Skin of body (tissue), 2 donors: ENCODE results near the gene LMX1B. TPM values are rescaled to one million over a fixed set of nuclear protein-coding genes. Genes with fewer than 3 reads are reported as not detected.
"Not testable (repeated sequence)": the region's sequence is repeated elsewhere in the genome, so short reads cannot be mapped to it uniquely, and the experiment has no call there.

Experiments used
- DNase-seq: peaks from one replicate; lab custom pipeline; 2025; lab: John Stamatoyannopoulos, UW
- total RNA-seq: library from RNA; depleted of rRNA; stranded (reverse); fragments of >200 nt; gene quantifications from one replicate; pipeline ENCODE4 v1.2.3, GENCODE V29; 2014

Gene LMX1B
- total RNA-seq, 1 donor from 2014 or later, result 1.2 TPM

DNA sequence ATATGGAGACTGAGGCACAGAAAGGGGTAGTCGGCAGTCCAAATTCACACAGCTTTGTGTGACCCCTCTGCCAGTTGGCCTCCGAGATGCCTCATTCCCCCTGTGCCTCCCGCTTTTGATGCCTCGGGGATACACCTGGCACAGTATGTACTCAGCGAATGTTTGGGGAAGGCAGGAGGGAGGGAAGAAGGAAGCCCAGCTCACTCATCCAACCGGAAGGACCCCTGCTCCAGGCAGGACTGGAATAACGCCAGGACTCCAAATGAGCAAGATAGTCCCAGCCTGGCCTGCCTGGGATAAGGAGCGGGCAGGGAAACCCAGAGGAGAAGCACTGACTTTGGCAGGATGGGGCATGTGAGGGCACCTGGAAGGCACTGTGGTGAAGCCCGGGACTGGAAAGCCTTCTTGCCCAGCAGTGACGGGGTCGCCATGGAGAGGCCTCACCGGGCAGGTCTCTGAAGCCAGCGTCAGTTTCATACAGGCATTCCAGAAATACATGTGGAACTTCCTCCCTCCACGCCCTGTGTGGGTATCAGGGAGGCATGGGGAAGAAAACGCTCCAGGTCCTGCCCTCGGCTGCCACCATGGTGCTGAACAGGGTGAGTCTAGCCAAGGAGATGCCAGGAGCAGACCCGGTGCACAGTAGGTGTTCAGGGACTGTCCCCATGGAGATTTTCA is 20.3 kb downstream of the LMX1B start:
- no peak for DNase-seq

DNA sequence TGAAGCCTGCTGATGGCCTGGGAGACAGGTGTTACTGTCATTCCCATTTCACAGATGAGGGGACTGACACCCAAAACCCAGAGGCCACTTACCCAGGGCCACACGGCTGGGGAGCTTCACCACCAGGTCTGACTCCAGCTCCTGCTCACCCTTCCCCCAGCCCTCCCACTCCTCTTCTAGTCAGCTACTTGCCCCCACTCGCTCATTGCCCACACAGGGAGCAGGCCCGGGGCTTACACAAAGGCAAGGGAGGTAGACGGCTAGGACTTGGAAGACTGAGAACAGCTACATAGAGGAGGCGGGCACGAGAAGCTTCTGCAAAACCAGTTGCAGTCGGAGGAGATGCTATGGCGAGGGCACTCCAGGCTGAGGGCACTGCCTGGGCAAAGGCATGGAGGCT is 21.3 kb downstream of the LMX1B start:
- DNase-seq, result no peak

GRCh38 chr9:126635661-126636439 is 22.1 kb downstream of the LMX1B start:
- DNase-seq, result no peak

DNA sequence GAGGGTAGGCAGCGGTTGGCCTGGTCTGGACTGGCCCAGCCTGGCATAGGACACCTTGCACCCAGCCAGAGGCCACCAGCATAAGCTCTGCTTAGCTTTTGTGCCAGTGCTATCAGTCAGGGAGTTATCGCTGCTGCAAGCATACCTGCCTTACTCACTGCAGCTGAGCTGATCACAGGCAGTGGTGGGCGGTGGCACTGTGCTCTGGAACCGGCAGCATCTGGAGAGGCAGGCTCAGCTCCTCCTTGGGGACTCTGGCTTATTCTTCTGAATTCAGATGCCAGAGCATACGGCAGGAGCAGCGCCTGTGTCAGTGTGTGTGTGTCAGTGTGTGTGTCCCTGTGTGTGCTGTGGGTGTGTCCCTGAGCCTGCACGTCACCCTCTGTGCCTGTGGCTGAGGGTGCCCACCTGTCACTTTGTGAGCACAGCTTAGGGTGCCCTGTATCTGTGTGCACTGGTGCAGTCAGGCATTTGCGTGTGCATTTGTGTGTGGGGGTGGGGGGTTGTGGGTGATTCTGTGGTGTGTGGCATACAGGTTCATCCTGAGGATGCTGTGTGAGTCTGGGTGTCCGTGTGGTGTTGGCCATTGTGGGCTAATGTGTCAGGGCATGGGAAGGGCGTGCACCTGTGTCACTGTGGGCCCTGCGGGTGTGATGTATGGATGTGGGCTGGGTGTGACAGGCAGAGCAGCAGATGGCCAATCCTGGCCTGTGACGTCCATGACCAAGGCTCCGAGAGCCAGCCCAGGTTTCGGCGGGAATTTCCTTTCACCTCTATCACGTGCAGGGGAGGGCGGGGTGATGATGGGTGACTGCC is 23.5 kb downstream of the LMX1B start:
- no peak for DNase-seq

- no peak for DNase-seq
Observed at GRCh38 chr9:126638571-126639132, 24.9 kb downstream of the LMX1B start.

GRCh38 chr9:126639318-126640000 is 25.7 kb downstream of the LMX1B start:
- DNase-seq, result no peak

- DNase-seq, result no peak
Observed at GRCh38 chr9:126641118-126641851, 27.6 kb downstream of the LMX1B start.

DNA sequence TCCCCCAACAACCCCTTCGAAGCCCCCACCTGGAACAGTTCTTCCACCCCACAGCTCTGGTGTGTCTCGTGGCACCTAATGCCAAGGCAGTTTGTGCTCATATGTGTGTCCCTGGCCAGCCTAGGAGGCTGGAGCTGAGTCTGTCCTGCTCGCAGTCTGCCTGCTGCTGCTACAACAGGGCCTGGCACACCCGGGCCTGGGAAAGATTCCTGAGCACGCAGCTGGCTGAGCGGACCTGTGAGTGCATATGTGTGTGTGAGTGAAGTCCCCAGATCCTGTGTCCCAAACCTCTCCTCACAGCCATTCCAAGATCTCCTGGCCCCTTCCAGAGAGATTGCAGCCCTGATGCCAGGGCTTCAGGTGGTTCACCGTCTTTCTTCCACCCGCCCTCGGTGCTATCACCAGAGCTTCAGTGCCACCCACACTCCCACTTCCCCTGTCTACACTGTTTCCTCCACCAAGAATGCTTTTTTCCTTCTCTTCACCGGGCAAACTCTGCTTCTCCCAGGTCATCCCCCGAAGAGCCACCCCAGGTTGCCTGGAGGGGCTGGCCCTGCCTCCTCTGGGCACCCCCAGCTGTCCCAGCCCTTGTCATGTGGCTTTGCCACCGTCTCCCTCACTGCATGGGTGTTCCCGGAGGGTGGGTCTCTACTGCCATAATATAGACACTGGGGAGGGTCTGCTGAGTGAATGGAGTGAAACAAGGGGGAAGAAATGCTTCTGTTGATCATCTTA is 28.4 kb downstream of the LMX1B start:
- DNase-seq, result no peak

GRCh38 chr9:126642839-126643238 is 29.1 kb downstream of the LMX1B start:
- DNase-seq, result no peak

GRCh38 chr9:126643945-126644527 is 30.3 kb downstream of the LMX1B start:
- DNase-seq, result no peak

GRCh38 chr9:126646162-126646561 is 32.4 kb downstream of the LMX1B start:
- DNase-seq, result no peak

DNA sequence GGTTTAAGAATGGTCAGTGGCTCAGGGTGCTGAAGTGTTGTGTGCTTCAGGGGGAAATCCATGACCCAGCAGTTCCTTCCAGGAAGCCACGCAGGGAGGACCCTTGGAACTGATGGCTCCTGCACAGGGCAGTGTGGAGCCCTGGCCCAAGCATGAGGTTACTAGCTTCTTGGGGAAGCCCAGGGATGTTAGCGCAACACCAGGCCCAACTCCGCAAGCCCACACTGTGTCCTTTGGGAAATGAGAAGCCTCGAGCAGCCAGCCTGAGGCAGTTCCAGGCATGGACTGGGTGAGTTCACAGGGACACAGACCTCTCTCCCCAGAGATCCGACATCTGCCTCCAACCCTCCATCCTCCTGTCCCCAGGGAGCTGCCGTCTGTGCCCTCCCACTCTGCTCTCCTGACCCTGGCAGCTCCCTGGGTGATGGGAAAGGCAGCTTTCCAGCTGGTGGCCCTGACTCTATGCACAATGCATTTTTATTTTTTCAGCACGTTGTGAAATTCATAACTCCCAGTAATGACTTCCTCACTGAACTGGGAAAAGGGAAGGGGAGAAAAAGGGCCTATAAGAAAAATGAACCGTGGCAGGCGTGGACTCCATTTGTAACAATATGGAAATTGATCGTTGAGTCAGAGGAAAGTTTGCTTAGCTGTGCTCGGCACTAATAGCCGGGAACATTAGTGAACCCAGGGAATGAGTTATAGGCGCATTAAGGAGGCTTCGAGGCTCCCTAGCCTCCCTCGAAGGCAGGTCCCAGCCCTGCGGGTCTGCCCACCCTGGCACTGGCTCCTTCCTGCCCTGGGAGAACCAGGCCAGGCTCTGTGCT is 34.1 kb downstream of the LMX1B start:
- DNase-seq, result no peak

GRCh38 chr9:126649477-126649876 is 35.7 kb downstream of the LMX1B start:
- no peak for DNase-seq

DNA sequence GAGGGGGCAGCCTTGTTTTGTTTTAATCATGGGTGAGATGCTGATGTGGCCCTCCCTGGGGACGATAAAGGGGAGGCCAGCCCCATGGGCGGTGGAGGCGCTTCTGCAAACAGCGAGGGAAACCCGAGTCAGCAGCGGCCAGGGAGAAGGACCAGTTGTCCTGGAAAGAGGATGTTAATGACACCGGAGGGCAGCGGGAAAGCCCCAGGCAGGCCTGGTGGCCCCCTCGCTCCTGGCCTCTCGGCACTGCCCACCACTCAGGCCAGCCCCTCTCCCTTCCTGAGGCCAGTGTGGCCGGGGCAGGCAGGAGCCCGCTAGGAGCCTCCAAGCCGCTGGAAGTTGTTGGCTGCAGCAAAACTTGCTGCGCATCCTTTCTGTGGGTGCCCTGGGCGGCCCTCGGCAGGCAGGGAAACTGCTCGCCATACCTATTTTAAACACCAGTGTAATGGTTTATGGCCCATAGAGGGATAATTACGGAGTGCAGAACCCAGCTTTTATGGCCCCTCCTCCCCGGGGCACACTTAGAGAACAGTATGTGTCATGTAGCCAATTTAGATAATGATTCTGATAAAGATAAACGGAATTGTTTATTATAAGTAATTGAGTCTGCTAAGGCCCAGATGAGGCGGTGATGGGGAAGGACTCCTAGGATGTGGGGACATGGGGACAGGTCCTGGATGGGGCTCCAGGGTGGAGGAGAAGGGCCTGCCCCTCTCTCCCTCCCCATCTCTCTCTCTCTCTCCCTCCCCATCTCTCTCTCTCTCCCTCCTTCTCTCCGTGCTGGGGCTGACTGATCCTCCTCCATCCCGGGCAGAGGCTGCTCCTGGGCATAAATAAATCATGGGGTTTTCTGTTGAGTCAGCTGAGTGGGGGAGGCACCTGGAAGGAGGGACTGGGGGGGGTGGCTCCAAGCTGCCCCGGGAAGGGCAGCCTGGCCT is 36.9 kb downstream of the LMX1B start:
- no peak for DNase-seq

GRCh38 chr9:126652140-126652582 is 38.4 kb downstream of the LMX1B start:
- DNase-seq, result no peak

GRCh38 chr9:126654124-126654523 is 40.4 kb downstream of the LMX1B start:
- DNase-seq, result no peak

GRCh38 chr9:126656214-126656613 is 42.5 kb downstream of the LMX1B start:
- DNase-seq, result not testable (repeated sequence)
